HepG2 (cell line): ENCODE data around the gene CD248.

ENCODE experiments used
- HDAC2 ChIP-seq: sonication (generic); formaldehyde crosslinking; IDR thresholded peaks from 2 replicates; pipeline ENCODE4 v1.4.0; 2020; ENCODE audit warnings: missing genetic modification reagents
- HMG20B ChIP-seq: conservative IDR thresholded peaks from 2 replicates; pipeline ENCODE4 v1.6.1; 2016; ENCODE audit warnings: missing genetic modification reagents, missing compliant biosample characterization
- HNF4A ChIP-seq: sonication (generic); formaldehyde crosslinking; IDR thresholded peaks from 2 replicates; pipeline ENCODE4 v1.4.0; 2020; ENCODE audit warnings: missing genetic modification reagents
- POLR2A ChIP-seq, 2 experiments: IDR thresholded peaks; 2 replicates each; pipeline ENCODE4 v1.6.1; 2011; ENCODE audit warnings: low read depth in 2 of 2, low read length in 2 of 2, mild to moderate bottlenecking in 1 of 2, moderate library complexity in 1 of 2; ENCODE audit not compliant: insufficient read depth in 1 of 2
- SAFB2 ChIP-seq: sonication (generic); formaldehyde crosslinking; IDR thresholded peaks from 2 replicates; pipeline ENCODE4 v1.5.1; 2020; ENCODE audit warnings: missing genetic modification reagents, low read depth, mild to moderate bottlenecking, borderline replicate concordance
- SIN3A ChIP-seq: IDR thresholded peaks from 2 replicates; pipeline ENCODE4 v1.6.1; 2011; ENCODE audit warnings: low read depth, mild to moderate bottlenecking, control low read depth, low read length, borderline replicate concordance
- SP1 ChIP-seq, 2 experiments: fragments of 450-650 bp in 1 of 2; sonication (generic) in 1 of 2; formaldehyde crosslinking in 1 of 2; IDR thresholded peaks; 2 replicates each; pipeline versions ENCODE4 v1.4.0 to v1.6.1; 2016 to 2020; ENCODE audit warnings: missing genetic modification reagents in 1 of 2
- YEATS2 ChIP-seq: sonication (generic); formaldehyde crosslinking; IDR thresholded peaks from 2 replicates; pipeline ENCODE4 v1.4.0; 2020; ENCODE audit warnings: missing genetic modification reagents, borderline replicate concordance
- ZNF670 ChIP-seq: sonication (generic); formaldehyde crosslinking; IDR thresholded peaks from 2 replicates; pipeline ENCODE4 v1.8.0; 2022; ENCODE audit warnings: mild to moderate bottlenecking, missing genetic modification reagents, borderline replicate concordance
- ZNF83 ChIP-seq: sonication (generic); formaldehyde crosslinking; IDR thresholded peaks from 2 replicates; pipeline ENCODE4 v1.4.0; 2020; ENCODE audit warnings: missing genetic modification reagents, mild to moderate bottlenecking, borderline replicate concordance
- TF ChIP-seq, protein P1 (sequence below): sonication (generic); formaldehyde crosslinking; IDR thresholded peaks from 2 replicates; pipeline ENCODE4 v1.9.0; 2021; ENCODE audit warnings: missing genetic modification reagents, borderline replicate concordance
- TF ChIP-seq, protein P2 (sequence below), 2 experiments: IDR thresholded peaks; 2 replicates each; pipeline ENCODE4 v1.6.1; 2011 to 2012; ENCODE audit warnings: low read length in 2 of 2, borderline replicate concordance in 1 of 2, low read depth in 1 of 2, mild to moderate bottlenecking in 1 of 2, moderate library complexity in 1 of 2
- TF ChIP-seq, protein P3 (sequence below): sonication (generic); formaldehyde crosslinking; IDR thresholded peaks from 2 replicates; pipeline ENCODE4 v1.8.1; 2023; ENCODE audit warnings: mild to moderate bottlenecking, missing genetic modification reagents

DNA sequence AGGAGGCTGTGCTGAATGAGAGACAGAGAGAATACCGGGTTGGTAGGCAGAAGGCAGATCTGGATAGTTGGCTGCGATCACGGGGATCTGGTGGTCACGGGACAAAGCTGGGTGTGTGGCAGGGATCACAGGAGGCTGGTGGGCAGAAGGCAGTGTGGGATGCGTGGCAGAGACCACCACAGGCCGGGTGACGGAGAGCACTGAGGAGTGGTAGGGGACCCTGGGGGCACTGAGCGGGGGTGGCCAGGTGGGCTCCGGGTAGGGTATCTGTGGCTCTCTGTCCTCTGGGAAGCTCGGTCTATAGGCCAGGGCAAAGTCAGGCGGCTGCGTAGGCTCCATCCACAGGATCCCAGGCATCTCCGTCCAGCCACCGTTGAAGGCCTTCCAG lies 1.4 kb downstream of the CD248 start:
- TF ChIP-seq SIN3A (no peak), HNF4A (no peak), SAFB2 (CRISPR knock-in tag) (no peak), ZNF670 (CRISPR knock-in tag) (no peak), ZNF83 (no peak), HMG20B (CRISPR knock-in tag) (no peak), HDAC2 (CRISPR knock-in tag) (no peak), YEATS2 (CRISPR knock-in tag) (no peak), SP1 (IDR thresholded peaks at IDR 0.05) (no peak), SP1 (CRISPR knock-in tag; IDR thresholded peaks at IDR 0.05) (no peak), POLR2A (IDR thresholded peaks at IDR 0.05; ENCODE audit: insufficient read depth in 1 of 2, low read depth in 2 of 2, low read length in 2 of 2) (no peak)
- TF ChIP-seq, protein P1, sequence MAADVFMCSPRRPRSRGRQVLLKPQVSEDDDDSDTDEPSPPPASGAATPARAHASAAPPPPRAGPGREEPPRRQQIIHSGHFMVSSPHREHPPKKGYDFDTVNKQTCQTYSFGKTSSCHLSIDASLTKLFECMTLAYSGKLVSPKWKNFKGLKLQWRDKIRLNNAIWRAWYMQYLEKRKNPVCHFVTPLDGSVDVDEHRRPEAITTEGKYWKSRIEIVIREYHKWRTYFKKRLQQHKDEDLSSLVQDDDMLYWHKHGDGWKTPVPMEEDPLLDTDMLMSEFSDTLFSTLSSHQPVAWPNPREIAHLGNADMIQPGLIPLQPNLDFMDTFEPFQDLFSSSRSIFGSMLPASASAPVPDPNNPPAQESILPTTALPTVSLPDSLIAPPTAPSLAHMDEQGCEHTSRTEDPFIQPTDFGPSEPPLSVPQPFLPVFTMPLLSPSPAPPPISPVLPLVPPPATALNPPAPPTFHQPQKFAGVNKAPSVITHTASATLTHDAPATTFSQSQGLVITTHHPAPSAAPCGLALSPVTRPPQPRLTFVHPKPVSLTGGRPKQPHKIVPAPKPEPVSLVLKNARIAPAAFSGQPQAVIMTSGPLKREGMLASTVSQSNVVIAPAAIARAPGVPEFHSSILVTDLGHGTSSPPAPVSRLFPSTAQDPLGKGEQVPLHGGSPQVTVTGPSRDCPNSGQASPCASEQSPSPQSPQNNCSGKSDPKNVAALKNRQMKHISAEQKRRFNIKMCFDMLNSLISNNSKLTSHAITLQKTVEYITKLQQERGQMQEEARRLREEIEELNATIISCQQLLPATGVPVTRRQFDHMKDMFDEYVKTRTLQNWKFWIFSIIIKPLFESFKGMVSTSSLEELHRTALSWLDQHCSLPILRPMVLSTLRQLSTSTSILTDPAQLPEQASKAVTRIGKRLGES (CRISPR knock-in tag): no peak
- TF ChIP-seq, protein P2, sequence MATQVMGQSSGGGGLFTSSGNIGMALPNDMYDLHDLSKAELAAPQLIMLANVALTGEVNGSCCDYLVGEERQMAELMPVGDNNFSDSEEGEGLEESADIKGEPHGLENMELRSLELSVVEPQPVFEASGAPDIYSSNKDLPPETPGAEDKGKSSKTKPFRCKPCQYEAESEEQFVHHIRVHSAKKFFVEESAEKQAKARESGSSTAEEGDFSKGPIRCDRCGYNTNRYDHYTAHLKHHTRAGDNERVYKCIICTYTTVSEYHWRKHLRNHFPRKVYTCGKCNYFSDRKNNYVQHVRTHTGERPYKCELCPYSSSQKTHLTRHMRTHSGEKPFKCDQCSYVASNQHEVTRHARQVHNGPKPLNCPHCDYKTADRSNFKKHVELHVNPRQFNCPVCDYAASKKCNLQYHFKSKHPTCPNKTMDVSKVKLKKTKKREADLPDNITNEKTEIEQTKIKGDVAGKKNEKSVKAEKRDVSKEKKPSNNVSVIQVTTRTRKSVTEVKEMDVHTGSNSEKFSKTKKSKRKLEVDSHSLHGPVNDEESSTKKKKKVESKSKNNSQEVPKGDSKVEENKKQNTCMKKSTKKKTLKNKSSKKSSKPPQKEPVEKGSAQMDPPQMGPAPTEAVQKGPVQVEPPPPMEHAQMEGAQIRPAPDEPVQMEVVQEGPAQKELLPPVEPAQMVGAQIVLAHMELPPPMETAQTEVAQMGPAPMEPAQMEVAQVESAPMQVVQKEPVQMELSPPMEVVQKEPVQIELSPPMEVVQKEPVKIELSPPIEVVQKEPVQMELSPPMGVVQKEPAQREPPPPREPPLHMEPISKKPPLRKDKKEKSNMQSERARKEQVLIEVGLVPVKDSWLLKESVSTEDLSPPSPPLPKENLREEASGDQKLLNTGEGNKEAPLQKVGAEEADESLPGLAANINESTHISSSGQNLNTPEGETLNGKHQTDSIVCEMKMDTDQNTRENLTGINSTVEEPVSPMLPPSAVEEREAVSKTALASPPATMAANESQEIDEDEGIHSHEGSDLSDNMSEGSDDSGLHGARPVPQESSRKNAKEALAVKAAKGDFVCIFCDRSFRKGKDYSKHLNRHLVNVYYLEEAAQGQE (IDR thresholded peaks at IDR 0.05; ENCODE audit: borderline replicate concordance in 1 of 2, low read depth in 1 of 2, low read length in 2 of 2): no peak
- TF ChIP-seq, protein P3, sequence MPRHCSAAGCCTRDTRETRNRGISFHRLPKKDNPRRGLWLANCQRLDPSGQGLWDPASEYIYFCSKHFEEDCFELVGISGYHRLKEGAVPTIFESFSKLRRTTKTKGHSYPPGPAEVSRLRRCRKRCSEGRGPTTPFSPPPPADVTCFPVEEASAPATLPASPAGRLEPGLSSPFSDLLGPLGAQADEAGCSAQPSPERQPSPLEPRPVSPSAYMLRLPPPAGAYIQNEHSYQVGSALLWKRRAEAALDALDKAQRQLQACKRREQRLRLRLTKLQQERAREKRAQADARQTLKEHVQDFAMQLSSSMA (CRISPR knock-in tag): no peak
